GM12892 (cell line): ENCODE results near the gene RNF13.
A peak's percentile ranks its signal among the peaks of the same experiment; 100 is the strongest.

Source experiments
- DNase-seq: peaks from one replicate; pipeline ENCODE4 v3.0.0; 2011; ENCODE audit not compliant: insufficient read length
- FAIRE-seq: peaks from 2 replicates; lab custom pipeline; 2011; peaks lifted over from hg19 to GRCh38; lab: Jason Lieb, UNC
- POLR2A ChIP-seq: IDR thresholded peaks from 2 replicates; pipeline ENCODE4 v1.6.1; 2011; ENCODE audit warnings: low read depth, low read length, control low read depth
- POLR2AphosphoS5 ChIP-seq: IDR thresholded peaks from 2 replicates; pipeline ENCODE4 v1.6.1; 2011; ENCODE audit warnings: low read depth, low read length, control low read depth
- TAF1 ChIP-seq: IDR thresholded peaks from 2 replicates; pipeline ENCODE4 v1.6.1; 2011; ENCODE audit warnings: low read depth, mild to moderate bottlenecking, control low read depth, low read length, borderline replicate concordance

Gene RNF13

DNA sequence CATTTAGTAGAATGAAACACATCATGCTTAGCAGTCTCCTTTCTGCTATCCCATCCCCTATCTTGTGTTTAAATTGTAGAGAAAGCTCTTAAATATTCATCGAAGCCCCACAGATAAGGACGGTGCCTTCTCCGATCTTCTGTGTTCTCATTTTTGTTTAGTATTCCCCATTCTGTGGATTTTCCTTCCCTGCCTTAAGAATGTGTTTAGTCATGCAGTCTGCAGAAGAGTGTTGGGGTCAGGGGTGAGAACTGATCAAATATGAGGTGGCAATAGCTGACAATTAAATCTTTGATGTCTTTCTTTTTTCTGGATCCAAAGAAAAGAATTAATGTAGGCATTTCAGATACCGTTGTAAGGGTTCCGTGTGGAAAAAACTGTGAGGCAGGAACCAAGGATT lies 11.4 kb upstream of the RNF13 start:
- TF ChIP-seq TAF1 = no peak
- no peak for TF ChIP-seq POLR2A
- TF ChIP-seq POLR2AphosphoS5 = no peak
- no peak for DNase-seq
- no peak for FAIRE-seq

DNA sequence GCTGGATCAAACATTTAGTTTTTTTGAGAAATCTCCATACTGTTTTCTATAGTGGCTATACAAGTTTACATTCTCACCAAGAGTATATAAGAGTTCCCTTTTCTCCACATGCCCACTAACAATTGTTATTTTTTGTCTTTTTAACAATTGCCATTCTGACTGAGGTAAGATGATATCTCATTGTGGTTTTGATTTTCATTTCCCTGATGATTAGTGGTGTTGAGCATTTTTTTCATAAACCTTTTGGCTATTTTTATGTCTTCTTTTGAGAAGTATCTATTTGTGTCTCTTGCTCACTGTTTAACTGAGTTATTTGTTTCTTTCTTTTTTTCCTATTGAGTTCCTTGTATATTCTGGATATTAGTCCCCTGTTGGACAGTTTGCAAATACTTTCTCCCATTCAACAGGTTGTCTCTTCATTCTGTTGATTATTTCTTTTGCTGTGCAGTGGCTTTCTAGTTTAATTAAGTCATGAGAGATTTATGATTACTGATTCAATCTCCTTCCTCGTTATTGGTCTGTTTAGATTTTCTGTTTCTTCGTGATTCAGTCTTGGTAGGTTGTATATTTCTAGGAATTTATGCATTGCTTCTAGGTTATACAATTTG lies 6.7 kb upstream of the RNF13 start:
- FAIRE-seq (no peak), DNase-seq (no peak)
- TF ChIP-seq TAF1 (no peak), POLR2AphosphoS5 (no peak), POLR2A (no peak)

DNA sequence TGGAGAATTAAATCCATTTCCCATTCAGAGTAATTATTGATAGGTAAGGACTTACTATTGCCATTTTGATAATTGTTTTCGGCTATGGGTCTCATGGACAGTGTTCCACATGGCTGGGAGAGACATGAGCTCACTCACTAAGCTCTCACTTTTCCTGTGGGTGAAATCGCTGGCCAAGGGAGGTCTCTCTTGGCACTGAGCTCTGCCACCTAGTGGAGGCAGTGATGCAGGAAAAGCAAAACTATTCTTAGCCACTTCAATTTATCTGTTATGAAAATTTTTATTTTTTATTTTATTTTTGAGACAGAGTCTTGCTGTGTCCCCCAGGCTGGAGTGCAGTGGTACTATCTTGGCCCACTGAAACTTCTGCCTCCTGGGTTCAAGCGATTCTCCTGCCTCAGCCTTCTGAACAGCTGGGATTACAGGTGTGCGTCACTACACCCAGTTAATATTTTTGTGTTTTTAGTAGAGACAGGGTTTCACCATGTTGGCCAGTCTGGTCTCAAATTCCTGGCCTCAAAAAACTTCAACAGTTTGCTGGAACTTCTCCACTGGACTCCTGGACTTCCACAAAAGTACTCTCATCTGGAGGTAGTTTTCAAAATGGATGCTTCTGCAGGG lies 4.7 kb upstream of the RNF13 start:
- FAIRE-seq (peak; percentile 62), DNase-seq (no peak)
- no peak for TF ChIP-seq TAF1

DNA sequence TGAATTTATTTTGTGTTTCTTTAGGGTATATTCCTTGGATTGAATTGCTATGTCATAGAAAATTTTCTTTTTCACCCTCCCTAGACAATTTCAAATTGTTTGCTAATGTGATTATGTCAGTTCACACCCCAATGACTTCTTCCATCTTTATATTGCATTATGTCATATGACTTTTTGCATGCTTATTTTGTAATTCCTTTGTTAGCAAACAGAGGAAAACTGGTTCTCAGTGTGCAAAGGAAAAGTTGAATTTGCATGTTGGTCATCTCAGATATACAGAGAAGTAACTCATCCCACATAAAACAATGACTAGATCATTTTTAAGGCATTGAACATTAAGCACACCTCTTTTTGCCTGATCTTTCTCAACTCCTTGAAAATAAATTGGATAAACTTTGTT lies 3.3 kb upstream of the RNF13 start:
- no peak for TF ChIP-seq TAF1
- no peak for TF ChIP-seq POLR2A
- TF ChIP-seq POLR2AphosphoS5 = no peak
- FAIRE-seq (no peak), DNase-seq (no peak)

DNA sequence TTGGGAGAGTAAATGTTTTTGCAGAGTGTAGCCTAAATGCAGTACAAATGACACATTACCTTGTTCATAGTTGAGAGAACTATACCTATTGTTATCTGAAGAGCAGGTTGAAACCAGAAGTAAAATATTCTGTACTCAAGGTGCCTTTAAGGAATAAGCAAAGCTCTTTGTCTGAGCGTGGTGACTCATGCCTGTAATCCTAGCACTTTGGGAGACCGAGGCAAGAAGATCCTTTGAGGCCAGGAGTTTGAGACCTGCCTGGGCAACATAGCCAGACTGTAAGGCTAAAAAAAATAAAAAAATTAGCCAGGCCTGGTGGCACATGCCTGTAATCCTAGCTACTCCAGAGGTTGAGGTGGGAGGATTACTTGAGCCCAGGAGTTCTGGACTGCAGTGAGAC lies 2.2 kb upstream of the RNF13 start:
- TF ChIP-seq TAF1 (no peak), POLR2A (no peak), POLR2AphosphoS5 (no peak)
- FAIRE-seq = no peak

DNA sequence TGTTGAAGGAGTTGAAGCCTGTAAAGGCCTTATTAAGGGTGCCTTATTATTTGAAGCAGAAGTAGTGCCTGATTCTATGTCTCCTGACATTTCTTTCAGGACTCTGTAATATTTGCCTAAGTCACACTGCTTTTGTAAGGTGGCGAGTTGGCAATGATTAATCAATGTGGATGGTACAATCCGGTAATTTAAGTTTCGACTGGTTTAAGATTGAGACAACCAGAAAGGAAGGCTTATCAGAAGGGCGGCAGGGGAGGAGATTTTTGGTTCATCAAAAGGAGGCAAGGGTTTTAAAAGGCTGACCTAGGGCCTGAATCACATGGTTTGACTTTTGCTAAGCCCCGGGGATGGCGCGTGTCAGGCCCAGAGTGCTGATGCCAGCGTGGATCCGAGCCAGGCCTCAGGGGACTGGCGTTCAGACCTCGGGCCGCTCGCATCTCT lies 830 bp upstream of the RNF13 start:
- DNase-seq = no peak
- FAIRE-seq = no peak
- no peak for TF ChIP-seq POLR2AphosphoS5
- no peak for TF ChIP-seq POLR2A
- no peak for TF ChIP-seq TAF1

More for the DNA sequence above, 2.2 kb upstream of the RNF13 start:
- no peak for DNase-seq

DNA sequence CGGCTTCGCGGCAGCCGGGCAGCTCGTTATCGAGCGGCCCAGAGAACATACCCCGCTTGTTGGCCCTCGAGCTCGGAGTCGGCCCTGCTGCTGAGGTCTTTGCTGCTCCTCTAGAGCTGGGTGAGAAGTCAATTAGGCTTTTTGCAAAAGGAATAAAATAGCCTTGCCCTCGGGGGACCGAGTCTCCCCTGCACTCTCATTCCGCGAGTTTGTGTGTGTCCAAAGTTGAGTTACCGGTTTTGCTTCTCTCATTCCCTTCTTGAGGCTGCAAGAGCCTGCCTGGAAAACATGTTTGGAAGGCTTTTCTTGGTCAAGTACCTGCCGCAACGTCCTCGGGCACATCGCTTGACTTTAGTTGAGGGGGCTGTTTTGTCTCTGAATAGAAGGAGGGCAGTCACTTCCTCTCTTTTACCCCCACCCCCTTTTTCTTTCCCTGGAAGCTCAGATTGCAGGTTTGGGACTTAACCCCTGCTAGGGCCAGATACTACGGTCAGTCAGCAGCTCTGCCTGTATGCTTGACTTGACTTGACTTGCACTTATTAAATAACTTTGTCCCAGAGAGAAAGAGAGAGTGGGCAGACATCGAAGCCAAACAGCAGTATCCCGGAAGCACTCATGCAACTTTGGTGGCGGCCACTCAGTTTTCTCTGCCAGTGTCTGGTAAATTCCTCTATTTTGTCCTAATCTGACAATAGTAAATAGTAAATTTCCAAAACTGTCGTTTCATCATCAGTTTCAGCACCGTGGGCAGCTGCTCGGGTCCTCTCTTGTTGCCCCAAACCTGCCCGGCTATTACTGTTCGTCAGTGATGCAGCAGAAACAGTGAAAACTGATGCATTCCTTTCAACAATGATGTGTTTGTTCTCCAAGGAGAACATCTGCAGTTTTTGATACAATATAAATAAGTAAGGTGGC lies 609 bp downstream of the RNF13 start:
- no peak for DNase-seq
- TF ChIP-seq POLR2AphosphoS5 (no peak), POLR2A (no peak), TAF1 (no peak)
- no peak for FAIRE-seq

DNA sequence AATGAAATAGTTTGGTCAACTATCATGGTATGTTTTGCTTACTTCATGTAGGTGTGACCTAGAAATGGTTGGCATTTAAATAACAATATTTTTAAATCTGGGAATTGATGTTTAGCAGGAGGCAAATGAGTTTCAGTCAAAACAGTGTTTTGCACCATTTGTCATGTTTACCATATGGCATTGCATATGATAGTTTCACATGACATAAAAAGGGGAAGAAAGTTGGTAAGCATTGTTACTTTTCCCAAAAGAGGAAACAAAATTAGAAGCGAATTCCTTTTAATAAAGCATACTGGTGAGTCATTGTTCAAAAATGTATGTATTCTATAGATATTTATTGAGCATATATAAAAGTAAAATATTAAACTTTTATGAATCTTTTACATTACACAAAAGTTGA lies 2.3 kb downstream of the RNF13 start:
- TF ChIP-seq POLR2A (no peak), POLR2AphosphoS5 (no peak), TAF1 (no peak)
- FAIRE-seq (no peak), DNase-seq (no peak)

DNA sequence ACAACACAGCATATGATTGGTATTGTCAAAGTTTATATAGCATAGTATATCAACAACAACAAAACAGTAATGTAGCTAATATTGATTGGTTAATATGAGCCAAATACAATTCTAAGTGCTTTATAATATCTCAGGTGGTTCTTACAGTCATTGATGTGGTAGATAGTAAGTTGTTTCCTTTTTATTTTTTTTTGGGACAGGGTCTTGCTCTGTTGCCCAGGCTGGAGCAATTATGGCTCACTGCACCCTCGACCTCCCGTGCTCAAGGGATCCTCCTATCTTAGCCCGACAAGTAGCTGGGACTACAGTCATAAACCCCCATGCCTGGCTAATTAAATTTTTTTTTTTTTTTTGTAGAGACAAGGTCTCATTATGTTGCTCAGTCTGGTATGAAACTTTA lies 2.7 kb downstream of the RNF13 start:
- TF ChIP-seq POLR2A (no peak), TAF1 (no peak), POLR2AphosphoS5 (no peak)
- no peak for FAIRE-seq
- no peak for DNase-seq

DNA sequence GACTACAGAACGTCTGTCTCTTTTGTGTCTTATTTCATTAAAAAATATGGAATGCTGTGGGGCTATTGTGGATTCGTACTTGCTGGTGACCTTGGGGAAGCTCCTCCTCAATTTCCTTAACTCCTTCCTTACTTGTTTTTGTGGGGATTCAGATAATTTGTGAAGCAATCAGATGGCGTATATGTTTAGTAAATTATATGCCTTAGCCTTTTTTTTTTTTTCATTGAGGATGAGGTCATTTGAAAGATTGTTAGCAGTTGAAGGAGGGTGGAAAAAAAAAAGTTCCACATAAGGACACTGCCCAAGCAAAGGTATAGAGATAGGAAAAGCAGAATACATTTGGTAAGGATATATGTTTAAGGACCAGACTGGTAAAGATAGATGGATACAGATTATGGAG lies 3.3 kb downstream of the RNF13 start:
- FAIRE-seq (no peak), DNase-seq (no peak)
- TF ChIP-seq POLR2A (no peak), POLR2AphosphoS5 (no peak), TAF1 (no peak)

DNA sequence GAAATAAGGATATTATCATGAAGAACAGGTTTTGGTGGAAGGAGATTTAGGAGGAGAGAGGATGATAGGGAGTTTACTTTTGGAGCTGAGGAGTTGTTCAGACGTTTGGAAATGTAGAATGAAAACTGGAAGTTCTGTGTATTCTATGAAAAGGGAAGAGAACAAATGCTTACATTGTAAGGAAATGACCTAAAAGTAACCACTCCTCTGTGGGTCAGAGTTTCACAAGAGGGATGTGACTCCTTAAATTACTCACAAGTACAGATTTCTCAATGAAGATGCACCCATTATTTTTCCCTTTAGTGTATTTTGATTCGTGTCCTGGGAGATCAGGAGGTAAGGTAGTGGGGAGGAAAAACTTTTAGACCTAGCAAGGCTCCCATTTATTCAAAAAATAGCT lies 4.0 kb downstream of the RNF13 start:
- FAIRE-seq (no peak), DNase-seq (no peak)
- TF ChIP-seq TAF1 (no peak), POLR2A (no peak), POLR2AphosphoS5 (no peak)

DNA sequence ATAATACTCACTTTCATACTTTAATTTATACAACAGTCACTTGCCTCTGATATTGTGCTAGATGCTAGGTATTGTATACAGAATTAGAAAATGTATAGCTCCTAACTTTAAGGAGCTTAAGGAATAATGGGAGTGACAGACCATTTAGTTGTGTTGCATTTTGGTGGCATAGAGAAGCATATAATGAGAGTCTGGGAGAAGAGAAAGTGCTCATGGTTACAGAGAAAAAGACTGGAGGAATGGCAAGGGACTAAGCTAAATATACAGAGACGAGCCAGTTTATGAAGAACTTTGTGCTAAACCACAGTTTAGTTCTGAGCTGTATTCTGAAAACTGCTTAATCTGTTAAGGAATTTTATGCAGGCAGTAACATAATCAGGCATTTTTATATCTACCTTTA lies 6.4 kb downstream of the RNF13 start:
- TF ChIP-seq POLR2A = no peak
- no peak for TF ChIP-seq POLR2AphosphoS5
- TF ChIP-seq TAF1 = no peak
- FAIRE-seq = no peak
- no peak for DNase-seq
